NK-92 treated with Interleukin-12 subunit alpha and Interleukin-12 subunit beta, amount 100 ng/mL, for 24 hours (cell line): ENCODE results near the gene NPL.

Experiments
- DNase-seq: peaks from one replicate; lab custom pipeline; 2025; lab: John Stamatoyannopoulos, UW

The NPL gene, protein sequence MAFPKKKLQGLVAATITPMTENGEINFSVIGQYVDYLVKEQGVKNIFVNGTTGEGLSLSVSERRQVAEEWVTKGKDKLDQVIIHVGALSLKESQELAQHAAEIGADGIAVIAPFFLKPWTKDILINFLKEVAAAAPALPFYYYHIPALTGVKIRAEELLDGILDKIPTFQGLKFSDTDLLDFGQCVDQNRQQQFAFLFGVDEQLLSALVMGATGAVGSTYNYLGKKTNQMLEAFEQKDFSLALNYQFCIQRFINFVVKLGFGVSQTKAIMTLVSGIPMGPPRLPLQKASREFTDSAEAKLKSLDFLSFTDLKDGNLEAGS

DNA sequence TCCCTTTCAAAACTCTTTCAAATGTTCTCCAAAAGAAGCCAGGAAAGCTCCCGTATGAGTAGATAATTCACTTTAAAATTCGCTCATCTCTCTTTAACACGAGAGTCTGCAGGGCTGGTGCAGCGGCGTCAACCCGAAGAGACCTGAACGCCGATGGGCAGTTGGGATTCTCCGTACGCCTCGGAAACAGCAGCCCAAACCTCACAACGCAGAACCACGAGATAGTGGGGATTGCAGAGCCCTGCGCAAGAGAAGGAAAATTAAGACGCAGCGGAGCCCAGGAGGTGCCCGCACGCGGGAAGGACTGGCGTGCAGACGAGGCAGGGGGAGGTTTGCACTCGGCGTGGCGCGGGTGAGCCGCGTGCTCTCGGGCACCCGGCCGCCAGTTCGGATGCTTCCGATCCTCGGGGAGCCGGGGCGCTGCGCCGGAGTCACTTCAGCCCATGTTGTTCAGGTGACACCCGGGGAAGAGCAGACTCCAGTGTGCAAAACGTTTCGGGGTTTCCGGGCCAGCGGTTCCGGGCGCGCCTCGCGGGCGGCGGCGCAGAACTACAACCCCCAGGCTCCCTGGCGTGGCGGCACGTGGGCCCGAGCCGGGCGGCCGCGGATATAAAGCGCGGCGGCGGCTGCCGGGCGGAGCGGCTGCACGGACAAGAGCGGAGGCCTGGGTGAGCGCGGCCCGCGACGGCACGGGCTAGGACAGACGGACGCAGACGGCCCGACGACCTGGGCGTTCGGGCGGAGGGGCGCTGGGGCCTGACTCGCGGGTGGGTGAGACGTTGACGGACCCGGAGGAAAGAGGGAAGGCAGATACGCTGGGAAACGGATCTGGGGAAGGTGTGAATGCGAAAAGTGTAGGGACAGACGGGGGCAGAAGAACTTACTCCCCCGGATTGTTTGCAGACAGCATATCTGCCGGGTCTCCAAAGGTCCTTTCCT lies at the start of gene NPL:
TSS of gene NPL (plus strand) at position 636 of the 939 bp plus-strand sequence. CDS start 4,599 bp downstream, outside the sequence.
- DNase-seq: peak; percentile 67

DNA sequence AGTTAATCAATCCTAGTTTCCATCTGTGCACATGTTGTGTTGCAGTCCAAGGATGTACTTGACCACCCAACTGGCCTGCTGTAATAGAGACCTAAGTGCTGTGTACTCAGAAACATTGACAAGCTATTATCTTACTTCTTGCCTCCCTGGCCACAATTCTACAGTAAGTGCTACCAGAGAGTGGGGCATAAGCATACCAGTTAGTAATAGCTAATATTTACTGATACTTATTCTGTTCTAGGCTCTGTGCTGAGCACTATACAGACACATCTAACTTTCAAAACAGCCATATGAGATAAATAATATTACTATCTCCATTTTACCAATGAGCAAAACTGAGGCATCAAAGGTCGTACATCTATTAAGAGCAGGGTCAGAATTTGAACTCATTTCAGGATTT lies 49.5 kb upstream of the NPL start:
- DNase-seq: no peak

DNA sequence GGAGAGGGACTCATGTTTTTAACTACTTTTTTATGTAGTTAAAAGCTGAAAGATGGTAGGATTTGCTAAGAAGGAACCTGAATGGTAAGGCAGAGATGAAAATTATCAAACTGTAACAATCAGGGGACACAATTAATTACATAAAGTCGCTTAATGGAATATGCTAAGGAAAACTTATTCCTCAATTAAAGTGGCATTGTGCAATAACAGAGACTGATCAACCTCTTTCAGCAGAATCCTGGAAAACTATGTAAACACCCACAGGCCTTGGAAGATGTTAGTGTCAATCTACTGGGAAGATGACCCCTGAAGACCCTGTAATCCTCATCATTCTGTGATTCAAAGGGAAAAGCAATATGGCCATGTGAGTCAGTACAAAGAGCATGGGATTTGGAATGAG lies 46.8 kb upstream of the NPL start:
- DNase-seq: no peak

DNA sequence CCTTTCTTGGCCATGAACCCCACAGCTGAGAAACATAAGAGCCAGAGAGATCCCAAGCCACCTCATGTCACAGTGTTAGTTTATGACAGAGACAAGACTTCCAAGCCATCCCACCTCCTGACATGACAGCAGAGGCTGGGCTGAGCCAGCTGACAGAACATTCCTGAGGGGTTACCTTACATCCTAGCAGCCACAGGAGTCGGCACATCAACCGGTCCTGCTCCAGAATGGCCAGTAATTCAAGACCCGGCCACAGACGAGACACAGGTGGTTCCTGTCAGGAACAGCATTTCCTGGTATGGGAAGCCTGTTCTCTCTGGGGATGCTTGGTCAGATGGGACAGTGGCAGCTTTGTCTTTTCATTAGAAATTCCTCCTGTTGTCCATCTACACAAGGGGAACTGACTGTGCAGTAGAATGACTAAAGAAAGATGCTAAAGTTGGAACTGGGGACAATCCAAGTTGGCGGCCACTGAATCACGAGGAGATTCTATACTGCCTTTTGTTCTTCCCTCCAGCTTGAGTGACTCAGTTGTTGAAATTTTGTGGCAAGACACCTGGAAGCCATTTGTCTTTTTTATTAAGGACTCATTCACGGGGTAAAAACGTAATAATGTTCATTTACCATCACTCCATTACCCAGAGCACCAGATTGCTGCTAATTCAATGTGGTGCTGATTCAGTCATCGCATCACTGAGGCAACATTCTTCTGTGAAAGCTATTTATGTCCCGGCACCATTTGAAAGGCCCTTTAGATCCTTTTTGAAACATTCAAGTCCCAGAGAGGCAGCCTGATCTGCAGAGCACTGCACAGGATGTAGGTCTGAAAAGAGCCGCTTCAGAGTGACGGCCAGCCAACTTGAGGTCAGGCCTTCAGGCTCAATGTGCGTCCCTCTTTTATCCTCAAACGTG lies 37.2 kb upstream of the NPL start:
- no peak for DNase-seq

DNA sequence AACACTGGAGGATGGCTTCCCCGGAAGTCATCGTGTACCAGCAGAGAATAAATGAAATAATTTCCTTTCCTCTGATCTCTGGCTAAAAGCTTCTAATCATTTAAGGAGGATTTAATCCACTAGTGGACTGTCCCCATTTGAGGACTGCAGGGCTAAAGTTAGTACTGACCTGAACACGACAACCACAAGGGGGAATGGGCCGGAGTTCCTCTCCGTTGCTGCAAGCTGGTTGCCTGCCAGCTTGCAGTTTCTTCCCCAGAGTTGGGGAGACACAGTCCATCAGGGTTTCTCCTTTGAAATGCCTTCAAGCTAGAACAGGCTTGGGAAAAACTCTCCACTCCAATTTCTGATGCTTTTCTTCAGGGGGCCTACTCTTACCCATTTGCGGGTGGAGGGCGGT lies 35.5 kb upstream of the NPL start:
- DNase-seq: no peak

DNA sequence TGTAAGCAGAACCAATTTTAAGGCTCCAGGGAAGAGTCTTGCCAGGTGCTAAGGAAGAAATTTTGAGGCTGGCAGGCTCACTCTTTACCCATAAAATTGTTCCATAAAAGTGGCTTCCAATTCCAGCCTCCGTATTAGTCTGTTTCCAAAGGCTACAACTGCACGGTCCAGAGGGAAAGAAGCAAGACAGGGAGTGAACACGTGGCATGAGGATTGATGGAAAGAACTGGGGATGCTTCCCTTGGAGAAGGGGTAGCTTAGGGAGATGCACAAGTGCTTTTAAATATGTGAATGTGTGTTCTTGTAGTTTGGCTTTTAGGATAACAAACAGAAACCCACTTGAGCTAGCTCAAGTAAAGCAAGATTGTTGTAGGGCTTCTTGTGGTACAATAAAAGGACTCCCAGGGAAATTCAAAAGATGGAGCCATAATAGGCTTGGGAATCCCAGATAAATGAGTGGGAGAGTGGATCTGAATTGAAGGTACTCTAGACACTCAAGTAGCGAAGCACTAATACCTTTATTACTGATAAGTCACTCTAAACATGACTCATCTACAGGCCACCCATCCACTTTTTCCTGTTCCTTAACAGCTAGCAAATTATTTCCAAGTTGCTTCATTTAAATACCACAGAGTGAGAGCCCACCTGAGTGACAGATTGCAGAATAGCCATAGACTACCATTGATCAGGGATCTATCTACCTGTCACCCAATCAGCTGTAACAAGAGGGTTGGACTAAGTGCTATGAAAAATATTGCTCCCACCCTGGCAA lies 34.8 kb upstream of the NPL start:
- no peak for DNase-seq

DNA sequence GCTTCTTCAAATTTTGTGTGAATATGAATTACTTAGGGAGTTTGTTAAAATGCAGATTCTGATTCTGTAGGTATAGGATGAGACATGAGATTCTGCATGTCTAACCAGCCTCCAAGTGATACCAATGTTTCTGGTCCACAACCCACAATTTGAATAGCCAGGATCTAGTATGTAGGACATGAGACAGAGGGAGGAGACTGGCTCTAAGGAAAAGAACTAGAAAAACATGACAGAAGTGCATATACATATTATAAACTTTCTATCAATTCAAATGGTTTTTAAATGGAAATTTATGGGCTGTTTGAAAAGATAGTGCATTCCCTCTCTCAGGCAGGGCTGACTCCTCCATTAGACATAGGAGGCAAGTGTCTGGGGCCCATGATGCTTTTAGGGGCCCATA lies 33.9 kb upstream of the NPL start:
- DNase-seq: no peak

DNA sequence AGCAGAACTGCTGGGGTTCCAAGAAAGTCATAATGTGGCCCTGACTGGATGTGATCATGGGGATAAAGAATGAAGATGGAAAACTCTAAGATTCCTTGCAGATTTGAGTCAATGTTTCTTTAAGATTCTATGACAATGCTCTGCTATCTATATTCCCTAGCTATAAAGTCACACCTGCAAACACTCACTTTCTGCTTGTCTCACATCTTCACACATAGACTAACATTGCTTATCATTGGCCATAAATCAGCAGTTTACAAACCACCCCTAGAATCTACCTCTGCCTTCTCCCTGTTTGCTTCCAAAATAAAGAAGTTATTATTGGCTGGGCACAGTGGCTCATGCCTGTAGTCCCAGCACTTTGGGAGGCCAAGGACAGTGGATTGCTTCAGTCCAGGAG lies 33.1 kb upstream of the NPL start:
- DNase-seq: no peak

DNA sequence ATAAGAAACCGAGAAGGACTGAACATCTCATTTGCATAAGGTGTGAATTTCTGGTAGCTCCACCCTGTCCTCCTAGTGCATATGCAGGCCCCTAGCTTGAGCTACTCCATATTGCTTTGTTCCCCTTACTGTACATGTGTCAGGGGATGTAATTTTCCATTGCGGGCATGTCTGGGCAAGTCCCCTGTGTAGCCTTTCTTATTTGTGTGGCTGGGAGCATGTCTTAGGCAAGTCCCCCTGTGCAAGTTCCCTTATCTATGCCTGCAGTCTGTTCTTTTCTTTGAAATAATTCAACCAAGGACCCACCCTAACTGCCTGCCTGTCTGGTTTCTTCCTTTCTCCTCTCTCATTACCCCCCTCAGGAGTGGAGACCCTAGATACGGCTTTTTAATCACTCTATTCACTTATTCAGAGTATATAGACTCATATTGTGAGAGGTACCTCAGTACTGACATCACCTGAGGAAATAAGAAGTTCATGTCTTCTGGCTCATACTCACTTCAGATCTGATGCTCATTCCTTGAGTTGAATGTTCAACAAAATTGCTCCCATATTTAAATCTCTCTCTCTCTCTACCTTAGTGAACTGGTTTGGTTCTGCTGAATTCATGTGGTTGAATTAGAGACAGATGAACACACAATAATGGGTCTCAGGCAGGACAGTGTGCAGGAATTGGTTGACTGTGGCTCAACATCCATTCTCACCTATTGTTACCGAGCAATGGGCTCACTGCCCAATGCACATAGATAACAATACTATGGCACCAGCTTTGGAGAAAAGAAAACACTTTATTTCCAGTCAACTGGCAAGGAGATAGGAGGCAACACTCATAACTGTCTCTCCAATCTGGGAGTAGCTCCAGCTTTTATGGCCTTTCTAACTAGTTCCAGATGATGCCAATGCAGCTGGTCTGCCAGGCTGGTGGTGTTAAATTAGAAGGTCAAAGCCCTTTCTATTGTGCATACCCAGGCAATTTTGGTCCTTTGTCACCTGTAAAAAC lies 27.9 kb upstream of the NPL start:
- no peak for DNase-seq

DNA sequence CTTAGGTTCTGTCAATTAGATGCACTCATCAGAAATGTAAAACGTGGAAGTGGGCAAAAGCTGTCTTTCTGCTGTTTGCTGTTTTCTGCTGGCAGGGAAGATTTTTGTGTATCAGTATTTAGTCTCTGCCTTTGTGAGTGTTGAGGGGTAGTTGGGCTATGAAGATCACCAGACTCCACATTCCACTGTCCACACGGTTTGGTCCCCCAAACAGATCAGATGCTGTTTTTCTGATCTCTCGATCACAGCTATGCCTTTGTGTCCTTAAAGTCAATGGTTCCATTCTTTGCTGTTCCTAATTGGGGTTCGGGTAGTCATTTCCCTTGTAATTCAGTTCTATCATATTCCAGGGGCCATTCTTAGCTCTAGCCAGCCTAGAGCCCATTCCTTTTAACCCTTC lies 27.0 kb upstream of the NPL start:
- DNase-seq: no peak

DNA sequence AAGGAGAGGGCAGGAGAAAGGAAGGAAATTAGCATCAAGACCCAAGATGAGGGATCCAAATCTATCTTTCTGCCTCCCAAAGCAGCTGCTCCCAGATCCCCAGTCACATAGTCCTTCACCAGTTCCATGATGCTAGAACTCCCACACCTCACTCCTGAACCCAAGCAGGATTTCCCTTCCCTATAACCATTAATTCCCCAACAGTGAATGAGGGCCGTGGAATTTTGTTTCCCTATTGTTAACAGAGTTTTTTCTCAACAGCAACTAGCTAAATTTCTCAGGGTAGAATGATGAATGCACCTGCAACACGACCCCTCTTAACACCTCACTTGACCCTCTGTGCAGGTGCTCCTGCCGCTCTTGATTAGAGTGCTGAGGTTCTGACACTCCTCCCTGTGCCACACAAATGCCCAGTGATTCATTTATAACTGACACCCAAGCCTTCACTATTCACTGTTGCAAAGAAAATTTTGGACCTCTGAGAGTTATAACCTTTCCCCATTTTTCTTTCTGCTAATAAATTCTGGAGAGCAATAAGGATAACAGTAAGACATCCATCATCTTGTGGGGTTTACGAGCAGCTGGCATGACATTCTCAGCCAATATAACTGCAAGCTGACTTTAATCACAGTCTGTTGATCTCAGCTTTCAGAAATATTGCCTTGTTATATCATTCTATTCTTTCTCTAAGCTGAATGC lies 25.4 kb upstream of the NPL start:
- no peak for DNase-seq

DNA sequence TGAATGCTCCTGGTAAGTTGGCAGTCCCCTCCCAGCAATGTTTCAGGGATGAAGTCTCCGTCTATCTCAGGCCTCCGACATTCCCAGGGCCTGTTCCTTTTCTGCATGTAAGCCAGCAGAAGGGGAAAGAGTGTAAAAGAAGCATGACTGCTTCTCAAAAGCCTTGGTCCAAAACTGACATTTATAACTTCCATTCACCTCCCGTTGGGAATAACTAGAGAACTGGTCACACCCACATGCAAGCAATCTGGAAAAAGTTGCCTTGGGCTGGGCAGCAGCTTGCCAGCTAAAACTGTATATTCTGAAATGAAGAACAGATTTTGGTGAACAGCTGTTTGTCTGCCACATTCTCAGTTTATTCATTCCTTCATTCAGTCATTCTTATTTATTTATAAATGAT lies 24.2 kb upstream of the NPL start:
- no peak for DNase-seq

DNA sequence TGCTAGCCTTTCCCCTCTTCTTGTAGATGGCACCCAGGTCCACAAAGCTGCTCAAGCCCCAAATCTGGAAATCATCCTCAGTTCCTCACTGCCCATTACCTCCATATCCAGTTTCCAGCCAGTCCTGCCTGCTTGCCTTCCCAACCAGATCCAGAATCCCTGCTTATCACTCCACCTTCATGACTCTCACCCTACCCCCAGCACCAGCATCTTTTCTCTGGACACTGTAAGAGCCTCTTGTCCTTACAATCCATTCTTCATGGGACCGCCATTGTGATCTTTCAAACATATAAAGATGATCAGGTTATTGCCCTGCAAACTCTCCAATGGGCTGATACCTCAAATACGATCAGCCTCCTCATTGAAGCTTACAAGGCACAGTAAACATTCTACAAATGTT lies 23.5 kb upstream of the NPL start:
- no peak for DNase-seq

DNA sequence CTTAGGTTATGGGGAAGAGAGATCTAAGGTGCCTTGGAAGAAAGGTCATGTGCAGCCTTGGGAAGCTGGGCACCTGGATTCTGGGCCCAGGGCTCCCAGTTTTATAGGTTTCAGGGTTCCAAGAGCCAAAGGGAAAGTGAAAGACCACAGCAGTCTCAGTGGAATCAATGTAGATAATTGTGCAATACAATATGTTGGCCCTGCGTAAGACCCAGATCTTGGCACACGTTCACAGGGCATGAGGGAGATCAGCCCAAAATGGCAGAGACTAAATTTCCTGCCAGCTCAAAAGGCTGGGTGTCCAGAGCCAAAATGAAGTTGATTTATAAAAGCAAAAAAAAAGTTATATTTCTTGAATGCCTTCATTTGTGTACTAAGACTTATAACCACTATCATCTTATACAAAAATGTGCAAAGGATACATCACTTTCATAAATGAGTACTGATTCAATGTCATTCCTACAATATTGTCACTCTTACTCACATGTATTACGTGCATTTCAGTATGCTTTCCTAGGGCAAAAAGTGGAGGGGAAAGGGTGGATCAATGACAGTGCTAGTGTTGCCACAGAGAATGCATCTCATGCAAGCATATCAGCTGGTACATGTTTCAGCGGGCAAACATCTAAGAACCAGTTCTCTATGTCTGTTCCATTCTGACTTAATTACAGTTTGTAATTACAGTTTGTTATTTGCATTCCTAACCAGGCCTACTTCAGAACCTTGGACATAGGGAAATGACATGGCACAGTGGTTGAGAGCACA lies 22.5 kb upstream of the NPL start:
- DNase-seq: no peak

DNA sequence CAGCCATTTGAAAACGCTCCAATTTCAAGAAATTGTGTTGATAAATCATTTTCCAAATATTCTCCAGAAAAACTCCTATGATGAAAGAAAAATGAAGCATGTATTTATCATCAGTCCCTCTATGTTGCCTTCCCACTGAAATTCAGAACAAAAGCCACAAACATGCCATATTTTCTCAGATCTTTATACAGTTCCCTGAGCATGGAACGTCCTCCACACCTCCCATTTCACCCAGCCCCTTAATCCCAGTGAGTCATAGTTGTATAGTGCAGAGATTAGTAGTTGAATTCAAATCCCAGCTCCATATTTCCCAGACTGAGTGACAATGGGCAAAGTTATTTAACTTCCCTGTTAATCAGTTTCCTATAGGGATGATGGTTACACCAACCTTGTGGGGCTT lies 20.6 kb upstream of the NPL start:
- DNase-seq: no peak

DNA sequence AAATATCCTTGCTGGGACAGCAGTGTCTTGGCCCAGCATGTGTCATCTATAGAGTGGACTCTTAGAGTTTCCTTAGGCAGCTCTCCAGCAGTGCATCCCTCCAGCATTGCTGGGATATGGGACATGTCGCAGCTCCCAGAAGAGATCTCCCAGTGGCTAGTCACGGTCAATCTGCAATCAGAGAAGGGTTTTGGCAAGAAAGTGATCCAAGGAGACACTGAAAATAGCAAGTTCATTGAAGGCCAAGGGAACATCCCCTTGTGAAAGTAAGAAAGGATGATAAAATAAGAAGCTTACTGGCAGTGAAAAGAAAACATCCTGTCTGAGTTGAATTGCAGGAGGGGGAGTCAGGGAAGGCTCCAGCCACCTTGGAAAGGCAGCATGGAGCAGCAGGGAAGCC lies 19.3 kb upstream of the NPL start:
- no peak for DNase-seq

DNA sequence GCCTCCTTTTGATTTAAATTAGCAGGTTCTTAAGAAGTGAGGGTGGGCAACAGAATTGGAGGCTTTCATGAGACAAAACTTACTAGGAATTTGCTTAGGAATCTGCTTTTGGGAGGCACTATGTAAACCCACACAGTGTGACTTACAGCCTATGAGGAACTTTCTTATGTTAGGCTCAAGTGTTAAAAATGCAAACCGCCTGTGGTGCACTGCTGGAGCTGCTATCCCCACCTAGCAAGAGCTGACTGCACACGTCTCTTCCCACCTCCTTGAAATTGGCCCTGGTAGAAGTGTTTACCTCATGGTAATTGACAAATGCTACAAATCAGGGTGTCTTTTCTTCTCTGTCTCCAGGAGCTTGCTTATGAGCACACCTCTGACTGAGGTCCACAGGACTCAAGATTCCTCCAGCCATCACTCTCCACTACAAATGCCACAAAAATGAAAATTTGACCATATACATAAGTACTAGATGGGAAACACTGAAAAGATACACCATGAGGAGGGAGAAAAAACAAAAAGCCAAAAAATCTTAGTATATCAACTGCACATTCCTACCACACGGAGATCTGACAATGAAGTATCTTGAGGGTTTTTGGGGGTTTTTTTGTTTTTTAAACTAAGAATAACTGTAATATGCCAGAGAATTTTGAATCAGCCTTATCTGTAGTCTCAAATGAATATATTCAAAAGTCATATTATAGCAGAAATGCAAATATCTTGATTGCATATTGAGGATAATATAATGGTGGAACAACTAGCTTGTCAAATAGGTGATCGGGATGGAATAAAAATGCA lies 18.2 kb upstream of the NPL start:
- no peak for DNase-seq

DNA sequence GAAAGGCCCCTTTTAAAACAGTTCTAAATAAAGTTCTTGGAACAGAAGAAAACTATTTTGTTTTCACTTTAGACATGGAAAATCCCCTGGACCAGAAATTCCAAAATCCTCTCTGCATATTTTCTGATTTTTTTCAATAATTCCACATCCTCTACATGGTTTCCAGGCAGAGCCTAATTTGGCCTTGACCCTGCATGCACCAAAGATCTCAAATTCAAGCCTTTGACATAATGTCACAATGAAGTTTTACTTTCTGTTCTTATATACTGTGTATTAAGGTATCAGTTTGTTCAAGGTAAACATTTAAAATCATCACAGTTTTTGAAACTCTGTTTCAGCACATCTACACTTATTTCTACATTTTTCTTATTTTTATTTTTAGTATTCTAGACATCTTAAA lies 12.2 kb upstream of the NPL start:
- no peak for DNase-seq
